Spinal cord (tissue), 10 donors: ENCODE data around the gene PLA2G2C. TPM values are rescaled to one million over a fixed set of nuclear protein-coding genes. Genes with fewer than 3 reads are reported as not detected.

Source experiments
- DNase-seq, 6 donors: peaks; one replicate each; pipeline versions ENCODE4 v3.0.0 to v3.0.0-alpha.2; 2013 to 2015; ENCODE audit warnings: low spot score in 6 of 6, low read depth in 4 of 6
- H3K27ac ChIP-seq: one replicate; pipeline ENCODE4 v1.5.1; 2013; ENCODE audit warnings: low read depth, low read length, control low read depth
- H3K27me3 ChIP-seq: one replicate; pipeline ENCODE4 v1.6.1; 2013; ENCODE audit warnings: low read length; ENCODE audit not compliant: control insufficient read depth, insufficient read depth
- H3K36me3 ChIP-seq: one replicate; pipeline ENCODE4 v1.6.1; 2013; ENCODE audit warnings: low read length; ENCODE audit not compliant: control insufficient read depth, insufficient read depth
- H3K4me1 ChIP-seq: one replicate; pipeline ENCODE4 v1.6.1; 2013; ENCODE audit warnings: low read length; ENCODE audit not compliant: control insufficient read depth, insufficient read depth
- H3K4me3 ChIP-seq: one replicate; pipeline ENCODE4 v1.5.1; 2013; ENCODE audit warnings: low read depth, low read length, control low read depth
- H3K9me3 ChIP-seq: one replicate; pipeline ENCODE4 v1.6.1; 2013; ENCODE audit warnings: low read length; ENCODE audit not compliant: control insufficient read depth, insufficient read depth
- WGBS: methylation state at CpG from one replicate; pipeline ENCODE4 v1.1.5; 2013; ENCODE audit warnings: missing lambda C conversion rate; ENCODE audit not compliant: insufficient coverage; 5-methylcytosine and 5-hydroxymethylcytosine counted together
- polyA plus RNA-seq, 2 donors: library from polyadenylated mRNA; unstranded; fragments of 120-200 nt; gene quantifications; one replicate each; pipeline ENCODE4 v1.2.1, GENCODE V29; 2013; ENCODE audit not compliant: insufficient read length in 2 of 2
- total RNA-seq, 2 donors: library from RNA; depleted of rRNA in 1 of 2; stranded (reverse); fragments of 120-200 nt in 1 of 2; fragments of >200 nt in 1 of 2; gene quantifications; one replicate each; pipeline versions ENCODE4 v1.2.3 to v1.2.4, GENCODE V29; 2013 to 2014
- donor health status: healthy.

Gene PLA2G2C
- total and polyA plus RNA-seq, 4 donors = 0.08 to 0.40 TPM; not detected in 2

DNA sequence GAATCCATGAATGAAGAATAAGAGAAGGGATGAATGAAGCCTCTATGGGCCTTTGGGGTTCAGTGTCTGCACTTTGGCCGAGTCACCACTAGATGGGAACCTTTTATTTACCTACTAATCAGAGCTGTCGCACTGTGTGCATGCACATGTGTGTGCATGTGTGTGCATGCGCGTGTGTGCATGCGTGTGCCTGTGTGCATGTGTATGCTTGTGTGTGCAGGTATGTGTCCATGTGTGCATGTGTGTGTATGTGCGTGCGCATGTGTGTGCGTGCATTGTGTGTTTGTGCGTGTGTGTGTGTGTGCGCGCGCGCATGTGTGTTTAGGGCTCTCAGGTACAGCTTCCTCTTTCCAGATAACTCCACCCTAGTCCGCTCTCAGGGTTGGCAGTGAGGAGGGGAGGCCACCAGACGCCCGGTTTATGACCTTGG, 20.8 kb downstream of the PLA2G2C start:
- DNase-seq = peak in 2 of 6 donors; percentile 18 to 32
- Histone ChIP-seq H3K4me3 (no peak overlapping the region), H3K36me3 (no peaks in the 10 kb centered on the region), H3K9me3 (peaks cover 2% of the 10 kb centered on the region), H3K27ac (no peak overlapping the region), H3K4me1 (peaks cover 33% of the 10 kb centered on the region), H3K27me3 (no peaks in the 10 kb centered on the region)
- WGBS = 80% methylated on average over 3 of the region's 16 CpGs

DNA sequence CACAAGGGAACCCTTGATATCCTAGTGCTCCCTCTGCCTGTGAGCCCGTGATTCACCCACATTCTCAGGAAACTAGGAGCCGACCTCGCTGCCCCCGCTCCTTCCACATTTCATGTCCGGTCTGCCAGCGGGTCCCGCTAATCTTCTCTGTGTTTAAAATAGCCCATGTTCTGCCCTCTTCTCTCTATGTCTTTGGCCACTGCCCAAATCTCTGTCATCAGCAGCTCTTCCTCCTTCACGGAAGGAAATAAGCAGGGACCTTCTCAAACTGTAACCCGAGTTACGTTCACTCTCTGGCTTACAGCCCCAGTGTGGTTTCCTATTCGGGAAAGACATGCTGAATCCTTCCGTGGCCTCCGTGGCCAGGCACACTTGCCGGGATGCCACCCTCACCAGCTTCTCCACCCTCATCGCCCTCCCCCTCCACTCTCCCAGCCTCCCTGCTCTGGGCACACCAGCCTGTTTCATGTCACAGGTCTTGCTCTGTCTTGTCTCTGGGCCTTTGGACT, 21.6 kb downstream of the PLA2G2C start:
- peak in 1 of 6 donors; percentile 25 for DNase-seq
- Histone ChIP-seq H3K4me1 (peaks cover 33% of the 10 kb centered on the region), H3K27me3 (no peaks in the 10 kb centered on the region), H3K27ac (no peak overlapping the region), H3K36me3 (no peaks in the 10 kb centered on the region), H3K4me3 (no peak overlapping the region), H3K9me3 (peaks cover 5% of the 10 kb centered on the region)
- WGBS = 84% methylated on average over 15 of the region's 15 CpGs

DNA sequence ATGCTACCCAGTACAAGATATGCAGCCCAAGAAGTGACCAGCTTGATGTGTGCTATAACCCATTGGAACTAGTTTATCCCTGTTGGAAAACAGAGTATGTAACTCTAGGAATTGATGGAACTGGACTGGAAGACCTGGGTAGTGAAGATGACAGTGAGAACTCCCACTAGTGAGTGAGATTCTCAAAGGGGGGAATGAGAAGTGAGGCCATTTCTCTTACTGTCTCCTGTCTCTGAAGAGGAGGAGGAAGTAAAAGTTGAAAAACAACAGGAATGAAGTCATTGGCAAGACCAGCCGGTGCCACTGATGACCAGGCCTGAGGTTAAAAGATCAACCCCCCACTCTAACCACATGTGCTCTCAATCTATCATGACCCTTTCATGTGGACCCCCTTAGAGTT, 26.3 kb downstream of the PLA2G2C start:
- Histone ChIP-seq H3K27me3 (no peaks in the 10 kb centered on the region), H3K4me3 (no peak overlapping the region), H3K4me1 (peaks cover 3% of the 10 kb centered on the region), H3K9me3 (peaks cover 3% of the 10 kb centered on the region), H3K36me3 (no peaks in the 10 kb centered on the region), H3K27ac (no peak overlapping the region)
- no peak for DNase-seq
- 100% methylated on average over 1 of the region's 1 CpG for WGBS

DNA sequence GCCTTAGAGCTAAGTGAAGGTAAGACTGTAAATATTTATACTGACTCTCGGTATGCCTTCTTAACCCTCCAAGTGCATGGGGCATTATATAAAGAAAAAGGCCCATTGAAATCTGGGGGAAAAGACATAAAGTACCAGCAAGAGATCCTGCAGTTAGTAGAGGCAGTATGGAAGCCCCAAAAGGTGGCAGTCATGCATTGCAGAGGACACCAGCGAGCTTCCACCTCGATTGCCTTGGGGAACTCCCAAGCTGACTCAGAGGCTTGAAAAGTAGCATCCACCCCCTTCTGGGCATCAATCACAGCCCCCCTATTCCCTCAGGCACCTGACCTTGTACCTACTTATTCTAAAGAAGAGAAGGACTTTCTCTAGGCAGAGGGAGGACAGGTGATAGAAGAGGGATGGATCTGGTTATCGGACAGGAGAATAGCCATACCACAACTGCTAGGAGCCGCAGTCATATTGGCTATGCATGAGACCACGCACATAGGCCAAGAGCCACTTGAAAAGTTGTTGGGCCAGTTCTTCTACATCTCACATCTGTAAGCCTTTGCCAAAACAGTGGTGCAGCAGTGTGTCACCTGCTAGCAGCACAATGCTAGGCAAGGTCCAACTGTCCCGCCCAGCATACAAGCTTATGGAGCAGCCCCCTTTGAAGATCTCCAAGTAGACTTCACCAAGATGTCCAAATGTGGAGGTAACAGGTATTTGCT, 27.8 kb downstream of the PLA2G2C start:
- no peak for DNase-seq
- H3K27me3 ChIP-seq = no peaks in the 10 kb centered on the region

DNA sequence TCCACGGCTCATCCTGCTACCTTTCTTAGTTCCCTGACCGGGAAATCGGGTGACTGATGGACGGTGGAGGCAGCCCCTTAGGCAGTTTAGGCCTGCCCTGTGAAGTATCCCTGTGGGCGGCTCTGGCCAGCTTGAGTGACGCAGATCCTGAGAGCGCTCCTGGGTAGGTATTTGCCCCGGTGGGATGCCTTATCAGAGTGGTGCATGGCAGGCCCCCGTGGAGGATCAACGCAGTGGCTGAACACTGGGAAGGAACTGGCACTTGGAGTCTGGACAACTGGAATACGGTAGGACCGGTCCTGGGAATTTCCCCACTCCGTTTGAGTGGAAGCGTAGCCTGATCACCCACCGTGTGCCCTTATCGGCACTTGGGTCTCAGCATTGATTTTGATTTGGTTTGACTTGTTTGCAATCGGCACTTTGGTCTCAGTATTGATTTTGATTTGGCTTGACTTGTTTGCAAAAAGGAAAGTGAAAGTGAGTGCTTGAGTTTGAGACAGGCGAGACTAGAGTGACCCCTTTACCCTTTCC, 32.0 kb downstream of the PLA2G2C start:
- no peak for DNase-seq
- Histone ChIP-seq H3K4me1 (peaks cover 29% of the 10 kb centered on the region), H3K4me3 (no peak overlapping the region), H3K27me3 (no peaks in the 10 kb centered on the region), H3K9me3 (no peaks in the 10 kb centered on the region), H3K27ac (no peak overlapping the region), H3K36me3 (peaks cover 2% of the 10 kb centered on the region)
- 85% methylated on average over 17 of the region's 18 CpGs for WGBS

More for the DNA sequence above, 27.8 kb downstream of the PLA2G2C start:
- Histone ChIP-seq H3K9me3 (peaks cover 3% of the 10 kb centered on the region), H3K36me3 (no peaks in the 10 kb centered on the region), H3K4me3 (no peak overlapping the region), H3K4me1 (peaks cover 9% of the 10 kb centered on the region), H3K27ac (no peak overlapping the region)
- 100% methylated on average over 3 of the region's 7 CpGs for WGBS

DNA sequence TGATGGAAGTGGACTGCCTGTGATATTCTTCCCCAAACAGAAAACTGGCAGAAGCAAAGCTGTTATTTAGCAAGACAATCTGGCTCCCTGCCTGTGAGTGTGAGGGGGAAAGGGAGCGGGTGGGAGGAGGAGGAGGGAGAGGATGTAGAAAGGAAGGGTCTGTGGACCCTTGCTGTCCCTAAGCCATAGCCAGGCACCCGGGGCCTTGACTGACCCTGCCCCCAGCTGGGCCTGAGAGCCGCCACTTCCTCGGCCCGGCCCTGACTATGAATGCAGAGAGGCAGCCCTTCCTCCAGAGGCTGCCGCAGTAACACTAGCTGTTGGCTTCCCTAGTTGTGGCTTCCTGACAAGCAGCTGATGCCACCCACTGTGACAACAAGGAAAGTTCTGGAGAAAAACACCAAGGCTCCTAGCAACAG, 33.3 kb downstream of the PLA2G2C start:
- peak; percentile 53 to 91 (median 69) for DNase-seq
- H3K9me3 ChIP-seq = no peaks in the 10 kb centered on the region

DNA sequence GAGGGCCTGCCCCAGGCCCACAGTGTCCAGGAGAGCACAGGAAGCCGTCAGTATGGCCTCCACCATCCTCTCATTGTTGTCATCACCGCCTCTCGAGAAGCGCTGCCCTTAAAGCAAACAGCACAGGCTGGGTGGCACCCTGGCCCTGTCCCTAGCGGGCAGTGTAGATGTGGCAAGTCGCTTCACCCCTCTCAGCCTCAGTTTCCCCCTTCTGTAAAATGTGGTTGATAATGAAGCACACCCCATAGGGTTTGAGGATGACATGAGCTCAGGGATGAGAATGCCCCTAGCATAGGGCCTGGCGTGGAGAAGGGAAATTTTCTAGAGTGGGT, 33.8 kb downstream of the PLA2G2C start:
- Histone ChIP-seq H3K27ac (peak overlapping the region; percentile 84), H3K36me3 (peaks cover 2% of the 10 kb centered on the region), H3K9me3 (no peaks in the 10 kb centered on the region), H3K27me3 (no peaks in the 10 kb centered on the region), H3K4me1 (peaks cover 29% of the 10 kb centered on the region), H3K4me3 (no peak overlapping the region)
- 50% methylated on average over 2 of the region's 7 CpGs for WGBS
- DNase-seq = no peak

More for the DNA sequence above, 33.3 kb downstream of the PLA2G2C start:
- Histone ChIP-seq H3K27me3 (no peaks in the 10 kb centered on the region), H3K4me1 (peaks cover 29% of the 10 kb centered on the region), H3K36me3 (peaks cover 2% of the 10 kb centered on the region), H3K4me3 (no peak overlapping the region), H3K27ac (peak overlapping the region; percentile 84)
- 6% methylated on average over 5 of the region's 6 CpGs for WGBS

DNA sequence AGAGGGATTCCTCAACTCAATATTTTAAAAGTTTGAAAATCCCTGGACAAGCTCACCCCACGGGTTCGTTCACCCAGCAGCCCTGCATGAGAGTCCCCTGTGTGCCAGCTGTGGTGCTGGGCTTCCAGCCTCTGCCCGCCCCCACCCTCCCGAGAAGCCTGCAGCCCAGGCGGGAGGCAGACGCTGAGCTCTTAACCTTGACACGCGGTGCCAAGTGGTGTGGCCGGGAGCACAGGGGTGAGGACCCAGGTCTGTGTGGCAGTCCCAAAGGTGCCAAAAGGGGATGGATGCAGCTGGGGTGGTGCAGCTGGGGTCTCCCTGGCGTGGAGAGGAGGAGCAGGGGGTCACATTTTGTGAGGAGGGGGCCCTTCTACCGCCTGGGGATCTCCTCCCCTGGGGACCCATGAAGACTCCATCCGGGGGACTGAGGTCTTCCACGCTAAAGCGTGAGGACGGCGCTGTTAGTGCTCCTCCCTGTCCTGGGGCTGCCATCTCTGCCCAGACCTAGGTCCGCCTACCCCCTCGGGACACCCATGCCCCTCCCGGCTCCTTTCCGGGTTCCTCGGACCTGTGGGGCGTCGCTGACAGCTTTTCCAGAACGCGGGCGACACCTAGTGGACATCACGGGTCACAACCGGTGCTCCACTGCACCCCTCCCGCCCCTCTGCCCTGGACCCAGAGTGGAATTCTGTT, 34.3 kb downstream of the PLA2G2C start:
- DNase-seq = peak in 5 of 6 donors; percentile 55 to 92 (median 70)
- 14% methylated on average over 29 of the region's 29 CpGs for WGBS
- Histone ChIP-seq H3K36me3 (peaks cover 2% of the 10 kb centered on the region), H3K9me3 (no peaks in the 10 kb centered on the region), H3K4me3 (peak overlapping the region; percentile 35), H3K27ac (peak overlapping the region; percentile 84), H3K27me3 (no peaks in the 10 kb centered on the region), H3K4me1 (peaks cover 29% of the 10 kb centered on the region)

DNA sequence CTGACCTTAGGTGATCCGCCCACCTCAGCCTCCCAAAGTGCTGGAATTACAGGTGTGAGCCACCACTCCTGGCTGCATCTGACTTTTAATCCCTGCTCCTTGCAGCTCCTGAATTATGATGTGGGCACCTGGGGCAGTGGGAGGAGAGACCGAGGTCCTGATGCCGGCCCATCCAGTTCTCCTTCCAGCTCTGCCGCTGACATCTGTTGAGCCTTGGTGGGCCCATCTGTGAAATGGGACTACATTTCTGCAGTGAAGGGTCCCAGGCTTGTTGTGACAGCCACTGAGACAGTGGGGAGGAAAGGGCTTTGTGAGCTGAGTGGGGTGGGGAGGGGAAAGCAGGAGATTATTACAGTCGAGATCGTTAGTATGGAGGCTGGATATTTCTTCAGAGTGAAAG, 35.3 kb downstream of the PLA2G2C start:
- no peak overlapping the region for H3K4me3 ChIP-seq
- H3K4me1 ChIP-seq = peaks cover 29% of the 10 kb centered on the region
- no peak for DNase-seq
- WGBS = 100% methylated on average over 5 of the region's 6 CpGs
- H3K36me3 ChIP-seq = peaks cover 2% of the 10 kb centered on the region
- H3K9me3 ChIP-seq = no peaks in the 10 kb centered on the region
- no peaks in the 10 kb centered on the region for H3K27me3 ChIP-seq
- no peak overlapping the region for H3K27ac ChIP-seq
